Upper lobe of right lung (tissue), 1 donor: ENCODE data around the gene PNLIPRP3. TPM values are rescaled to one million over a fixed set of nuclear protein-coding genes. Genes with fewer than 3 reads are reported as not detected.
"Not testable (repeated sequence)": the region's sequence is repeated elsewhere in the genome, so short reads cannot be mapped to it uniquely, and the experiment has no call there.

Source experiments
- ATAC-seq: fragments of 200-7000 bp; cut with Tn5 transposase; one replicate; pipeline ENCODE4 v1.9.1; 2020; ENCODE audit warnings: mild to moderate bottlenecking, moderate library complexity
- DNase-seq: peaks from one replicate; pipeline ENCODE4 v3.0.0-alpha.2; 2020
- H3K27ac ChIP-seq: fragments of 200-600 bp; one replicate; pipeline ENCODE4 v1.8.0; 2022
- H3K27me3 ChIP-seq: fragments of 200-600 bp; one replicate; pipeline ENCODE4 v1.8.0; 2022; ENCODE audit warnings: mild to moderate bottlenecking
- H3K36me3 ChIP-seq: fragments of 200-600 bp; one replicate; pipeline ENCODE4 v1.8.0; 2022
- H3K4me1 ChIP-seq: fragments of 200-600 bp; one replicate; pipeline ENCODE4 v1.8.0; 2022
- H3K4me3 ChIP-seq: fragments of 200-600 bp; one replicate; pipeline ENCODE4 v1.8.0; 2022; ENCODE audit warnings: mild to moderate bottlenecking
- H3K9me3 ChIP-seq: fragments of 200-600 bp; one replicate; pipeline ENCODE4 v1.8.0; 2022
- intact Hi-C: fragments of 100-400 bp; cut with DNase I; formaldehyde crosslinking; loops from one replicate; pipeline ENCODE4 v1.11.0; 2022
- long read RNA-seq: library from polyadenylated mRNA; unstranded; transcript quantifications from one replicate; pipeline ENCODE4 v2.0.0, GENCODE V29; 2021
- total RNA-seq: library from RNA; stranded (reverse); fragmentation: NEBNext Ultra II Directional; extraction: Animal tissue kit (Norgen Biotek cat#: 25700); gene quantifications from one replicate; pipeline ENCODE4 v1.2.1, GENCODE V29; 2021
- TF ChIP-seq, protein P1 (sequence below): fragments of 200-600 bp; IDR thresholded peaks from one replicate; pipeline ENCODE4 v1.8.0; 2022; ENCODE audit warnings: antibody characterized with exemption
- donor health status: DM: no; HTN: yes; CAD: no; lungs with severe emphysema.

PNLIPRP3 gene
- 0.20 TPM for total RNA-seq
- long read RNA-seq: 0 reads

DNA sequence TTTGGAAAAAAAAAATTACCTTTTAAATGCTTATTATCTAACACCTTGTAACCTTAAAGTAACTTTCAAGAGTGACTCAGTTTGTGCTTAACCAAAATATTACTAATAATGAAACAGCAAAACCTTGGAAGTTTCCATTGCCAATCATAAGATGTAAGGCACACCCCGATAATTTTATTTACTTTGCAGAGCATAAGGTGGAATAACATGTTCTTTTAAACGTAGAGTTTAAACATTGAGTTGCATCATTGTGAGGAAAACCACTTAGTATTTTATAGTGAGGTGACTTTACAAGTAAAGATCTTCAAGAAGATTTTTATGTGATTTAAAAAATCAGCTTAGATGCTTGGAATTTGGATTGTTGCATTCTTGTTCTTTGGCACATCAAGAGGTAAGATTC, at the start of gene PNLIPRP3:
PNLIPRP3 (plus strand) TSS at position 177 of the 400 bp plus-strand sequence; CDS start at position 343, 166 bp downstream.
- Histone ChIP-seq H3K27ac (no peak within 1 kb of the TSS), H3K4me1 (no peaks in the 10 kb centered on the region), H3K36me3 (no peaks in the 10 kb centered on the region), H3K9me3 (no peaks in the 10 kb centered on the region), H3K4me3 (no peak within 1 kb of the TSS), H3K27me3 (no peaks in the 10 kb centered on the region)
- intact Hi-C loops: no loop called here
- TF ChIP-seq, protein P1, sequence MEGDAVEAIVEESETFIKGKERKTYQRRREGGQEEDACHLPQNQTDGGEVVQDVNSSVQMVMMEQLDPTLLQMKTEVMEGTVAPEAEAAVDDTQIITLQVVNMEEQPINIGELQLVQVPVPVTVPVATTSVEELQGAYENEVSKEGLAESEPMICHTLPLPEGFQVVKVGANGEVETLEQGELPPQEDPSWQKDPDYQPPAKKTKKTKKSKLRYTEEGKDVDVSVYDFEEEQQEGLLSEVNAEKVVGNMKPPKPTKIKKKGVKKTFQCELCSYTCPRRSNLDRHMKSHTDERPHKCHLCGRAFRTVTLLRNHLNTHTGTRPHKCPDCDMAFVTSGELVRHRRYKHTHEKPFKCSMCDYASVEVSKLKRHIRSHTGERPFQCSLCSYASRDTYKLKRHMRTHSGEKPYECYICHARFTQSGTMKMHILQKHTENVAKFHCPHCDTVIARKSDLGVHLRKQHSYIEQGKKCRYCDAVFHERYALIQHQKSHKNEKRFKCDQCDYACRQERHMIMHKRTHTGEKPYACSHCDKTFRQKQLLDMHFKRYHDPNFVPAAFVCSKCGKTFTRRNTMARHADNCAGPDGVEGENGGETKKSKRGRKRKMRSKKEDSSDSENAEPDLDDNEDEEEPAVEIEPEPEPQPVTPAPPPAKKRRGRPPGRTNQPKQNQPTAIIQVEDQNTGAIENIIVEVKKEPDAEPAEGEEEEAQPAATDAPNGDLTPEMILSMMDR: no peak
- ATAC-seq (no peak), DNase-seq (no peak)

DNA sequence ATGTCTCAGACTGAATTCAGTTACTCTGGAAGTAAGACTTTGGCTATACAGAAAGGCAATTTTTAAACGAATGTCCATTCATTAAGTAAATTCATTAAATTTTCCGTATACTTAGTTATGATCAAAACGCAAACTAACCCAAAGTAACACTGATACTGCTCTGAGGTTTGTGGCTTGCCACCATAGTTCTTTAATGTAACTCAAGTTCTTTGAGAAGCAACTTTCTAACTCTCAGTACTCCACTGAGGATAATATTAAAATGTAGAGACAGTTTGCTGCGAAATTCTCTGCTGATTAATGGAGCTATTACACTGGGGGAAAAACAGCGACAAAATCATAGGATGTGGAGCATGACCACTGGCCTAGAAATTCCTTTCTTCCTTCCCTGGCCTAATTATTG, 45.4 kb upstream of the PNLIPRP3 start:
- TF ChIP-seq, protein P1: no peak
- Histone ChIP-seq H3K9me3 (no peaks in the 10 kb centered on the region), H3K4me3 (no peak overlapping the region), H3K4me1 (no peaks in the 10 kb centered on the region), H3K27me3 (no peaks in the 10 kb centered on the region), H3K36me3 (no peaks in the 10 kb centered on the region), H3K27ac (no peak overlapping the region)
- DNase-seq: no peak
- ATAC-seq: no peak
- intact Hi-C loops: no loop called here

DNA sequence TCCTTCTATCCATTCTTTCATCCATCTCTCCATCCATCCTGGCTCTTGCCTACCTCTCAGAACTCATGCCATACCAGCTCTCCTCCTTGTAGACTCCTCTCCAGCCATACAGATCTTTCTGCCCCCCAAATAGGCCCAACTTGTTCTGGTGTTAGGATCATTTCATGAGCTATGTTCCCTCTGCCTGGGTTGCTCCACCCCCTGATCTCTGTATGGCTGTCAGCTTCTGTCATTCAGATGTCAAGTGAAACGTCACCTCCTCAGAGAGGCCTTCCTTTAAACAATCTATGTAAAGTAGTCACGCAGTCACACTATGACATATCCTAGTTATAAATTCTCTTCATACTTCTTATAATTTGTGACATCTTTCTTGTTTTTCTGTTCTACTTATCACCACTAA, 42.3 kb upstream of the PNLIPRP3 start:
- Histone ChIP-seq H3K36me3 (no peaks in the 10 kb centered on the region), H3K27ac (no peak overlapping the region), H3K27me3 (peaks cover 6% of the 10 kb centered on the region), H3K9me3 (no peaks in the 10 kb centered on the region), H3K4me3 (no peak overlapping the region), H3K4me1 (no peaks in the 10 kb centered on the region)
- TF ChIP-seq, protein P1: no peak
- intact Hi-C loops: no loop called here
- ATAC-seq: no peak
- DNase-seq: no peak

DNA sequence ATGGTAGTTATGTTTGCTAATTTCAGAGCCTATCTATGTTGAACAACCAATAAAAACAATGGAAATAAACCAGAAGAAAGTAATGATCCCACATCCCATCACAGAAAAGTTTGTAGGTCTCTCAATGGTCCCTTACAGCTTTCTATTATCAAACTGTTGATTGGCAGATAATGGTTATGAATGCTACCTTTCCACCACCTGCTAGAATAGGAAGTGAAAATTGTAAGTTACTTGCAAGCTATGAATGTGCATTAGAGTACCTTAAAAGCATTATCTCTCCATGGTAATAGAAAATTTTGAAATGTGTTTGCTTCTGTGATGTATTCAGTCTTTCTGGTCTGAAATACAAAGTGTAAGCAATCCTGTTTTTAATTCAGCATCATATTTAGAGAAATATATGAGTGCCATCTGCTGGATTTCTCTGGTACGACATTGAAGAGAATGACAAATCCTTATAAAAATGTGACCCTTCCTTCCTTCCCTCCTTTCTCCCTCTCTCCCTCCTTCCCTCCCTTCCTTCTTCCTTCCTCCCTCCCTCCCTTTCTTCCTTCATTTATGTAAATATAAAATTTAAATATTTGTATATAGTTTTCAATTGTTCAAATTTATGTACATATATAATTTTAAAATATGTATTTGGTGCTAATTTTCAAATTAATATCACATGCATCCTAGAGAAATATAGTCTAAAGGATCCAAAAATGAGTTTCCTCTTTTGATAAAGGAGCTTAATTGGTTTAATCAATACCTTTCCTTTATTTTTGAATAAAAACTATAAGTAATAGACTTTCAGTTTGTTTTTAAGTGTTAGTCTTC, 41.4 kb upstream of the PNLIPRP3 start:
- Histone ChIP-seq H3K27me3 (peaks cover 6% of the 10 kb centered on the region), H3K4me3 (no peak overlapping the region), H3K9me3 (no peaks in the 10 kb centered on the region), H3K4me1 (no peaks in the 10 kb centered on the region), H3K36me3 (no peaks in the 10 kb centered on the region), H3K27ac (no peak overlapping the region)
- peak; percentile 33 for ATAC-seq
- DNase-seq: no peak
- TF ChIP-seq, protein P1: peak; percentile 57
- intact Hi-C loops: no loop called here

DNA sequence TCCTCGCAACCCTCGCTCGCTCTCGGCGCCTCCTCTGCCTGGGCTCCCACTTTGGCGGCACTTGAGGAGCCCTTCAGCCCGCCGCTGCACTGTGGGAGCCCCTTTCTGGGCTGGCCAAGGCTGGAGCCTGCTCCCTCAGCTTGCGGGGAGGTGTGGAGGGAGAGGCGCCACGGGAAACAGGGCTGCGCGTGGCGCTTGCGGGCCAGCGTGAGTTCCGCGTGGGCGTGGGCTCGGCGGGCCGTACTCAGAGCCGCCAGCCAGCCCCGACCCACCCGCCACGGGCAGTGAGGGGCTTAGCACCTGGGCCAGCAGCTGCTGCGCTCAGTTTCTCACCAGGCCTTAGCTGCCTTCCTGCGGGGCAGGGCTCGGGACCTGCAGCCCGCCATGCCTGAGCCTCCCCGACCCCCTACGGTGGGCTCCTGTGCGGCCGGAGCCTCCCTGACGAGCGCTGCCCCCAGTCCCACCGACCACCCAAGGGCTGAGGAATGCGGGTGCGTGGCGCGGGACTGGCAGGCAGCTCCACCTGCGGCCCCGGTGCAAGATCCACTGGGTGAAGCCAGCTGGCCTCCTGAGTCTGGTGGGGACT, 34.3 kb upstream of the PNLIPRP3 start:
- intact Hi-C loops, H3K27ac ChIP-seq, H3K4me3 ChIP-seq, H3K9me3 ChIP-seq, H3K27me3 ChIP-seq, H3K36me3 ChIP-seq, H3K4me1 ChIP-seq: not testable (repeated sequence)
- DNase-seq (peak; percentile 61), ATAC-seq (peak; percentile 16)

DNA sequence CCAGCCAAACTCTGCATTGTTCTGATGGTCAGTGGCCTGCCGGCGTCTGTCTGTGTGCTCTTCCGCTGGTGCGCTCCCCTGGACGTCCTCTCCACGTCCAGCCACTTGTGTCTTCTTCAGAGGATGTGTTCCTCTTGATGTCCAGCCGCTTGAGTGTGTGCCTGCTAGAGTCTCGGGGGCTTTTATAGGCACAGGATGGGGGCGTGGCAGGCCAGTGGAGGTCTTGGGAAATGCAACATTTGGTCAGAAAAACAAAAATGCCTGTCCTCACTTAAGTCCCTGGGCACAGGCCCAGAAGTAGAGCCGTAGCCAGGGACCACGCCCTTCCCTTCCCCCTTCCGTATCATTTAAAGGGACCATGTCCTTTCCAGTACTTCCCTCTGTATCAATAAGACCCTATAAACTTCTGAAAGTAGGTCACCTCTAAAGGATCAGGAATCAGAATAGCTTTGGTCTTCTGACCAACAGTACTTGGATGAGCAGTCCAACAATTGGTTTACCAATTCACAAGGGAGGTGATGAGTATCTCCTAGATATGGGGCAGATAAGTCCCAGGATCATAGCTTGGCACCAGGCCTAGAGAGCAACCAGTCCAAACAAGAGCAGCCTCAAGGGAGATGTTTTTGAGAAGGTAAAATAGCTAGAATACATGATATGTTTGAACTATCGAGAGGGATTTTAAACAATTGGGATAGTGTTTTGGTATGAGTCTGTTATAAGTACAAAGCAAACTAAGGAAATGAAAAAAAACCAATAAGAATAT, 32.2 kb upstream of the PNLIPRP3 start:
- ATAC-seq (no peak), DNase-seq (no peak)
- Histone ChIP-seq H3K27ac (no peak overlapping the region), H3K27me3 (peaks cover 3% of the 10 kb centered on the region), H3K4me3 (no peak overlapping the region), H3K36me3 (no peaks in the 10 kb centered on the region), H3K9me3 (no peaks in the 10 kb centered on the region), H3K4me1 (no peaks in the 10 kb centered on the region)
- intact Hi-C loops: no loop called here
- TF ChIP-seq, protein P1: no peak
